Measurements from ENCODE around the gene CBARP. TPM values are rescaled to one million over a fixed set of nuclear protein-coding genes. Genes with fewer than 3 reads are reported as not detected.
A peak's percentile ranks its signal among the peaks of the same experiment; 100 is the strongest.
"Not testable (repeated sequence)": the region's sequence is repeated elsewhere in the genome, so short reads cannot be mapped to it uniquely, and the experiment has no call there.

The CBARP gene
- total RNA-seq, 1 donor from 2014 or later = 2.9 TPM

- H3K4me3 ChIP-seq (ENCODE audit: low read depth, low read length) = peak overlapping the region; percentile 86
- TF ChIP-seq CTCF (IDR thresholded peaks at IDR 0.05; ENCODE audit: insufficient read depth, low read length, severe bottlenecking) = no peak
- H3K36me3 ChIP-seq (ENCODE audit: control insufficient read depth, insufficient read depth, low read length) = peaks cover 16% of the 10 kb centered on the region
- H3K27me3 ChIP-seq (ENCODE audit: control insufficient read depth, insufficient read depth, low read length) = no peaks in the 10 kb centered on the region
- DNase-seq (ENCODE audit: low read depth) = no peak
- no peak for FAIRE-seq
Observed at GRCh38 chr19:1247748-1248138, 9.9 kb upstream of the CBARP start.

GRCh38 chr19:1246265-1247087 lies 8.7 kb upstream of the CBARP start:
- not testable (repeated sequence) for DNase-seq (ENCODE audit: low read depth); H3K27me3 ChIP-seq (ENCODE audit: control insufficient read depth, insufficient read depth, low read length); H3K4me3 ChIP-seq (ENCODE audit: low read depth, low read length)
- FAIRE-seq = peak; percentile 43
- H3K36me3 ChIP-seq (ENCODE audit: control insufficient read depth, insufficient read depth, low read length) = peaks cover 12% of the 10 kb centered on the region

- DNase-seq (ENCODE audit: low read depth) = no peak
- peaks cover 6% of the 10 kb centered on the region for H3K36me3 ChIP-seq (ENCODE audit: control insufficient read depth, insufficient read depth, low read length)
- H3K27me3 ChIP-seq (ENCODE audit: control insufficient read depth, insufficient read depth, low read length) = no peaks in the 10 kb centered on the region
- no peak for TF ChIP-seq CTCF (IDR thresholded peaks at IDR 0.05; ENCODE audit: insufficient read depth, low read length, severe bottlenecking)
- no peak for FAIRE-seq
- H3K4me3 ChIP-seq (ENCODE audit: low read depth, low read length) = no peak overlapping the region
Observed at GRCh38 chr19:1245494-1246264, 7.9 kb upstream of the CBARP start.

GRCh38 chr19:1244693-1245451 lies 7.1 kb upstream of the CBARP start:
- DNase-seq (ENCODE audit: low read depth) (no peak), FAIRE-seq (no peak)
- Histone ChIP-seq H3K36me3 (ENCODE audit: control insufficient read depth, insufficient read depth, low read length) (peaks cover 3% of the 10 kb centered on the region), H3K27me3 (ENCODE audit: control insufficient read depth, insufficient read depth, low read length) (no peaks in the 10 kb centered on the region), H3K4me3 (ENCODE audit: low read depth, low read length) (no peak overlapping the region)
- no peak for TF ChIP-seq CTCF (IDR thresholded peaks at IDR 0.05; ENCODE audit: insufficient read depth, low read length, severe bottlenecking)

- Histone ChIP-seq H3K36me3 (ENCODE audit: control insufficient read depth, insufficient read depth, low read length) (peaks cover 3% of the 10 kb centered on the region), H3K27me3 (ENCODE audit: control insufficient read depth, insufficient read depth, low read length) (no peaks in the 10 kb centered on the region), H3K4me3 (ENCODE audit: low read depth, low read length) (no peak overlapping the region)
- FAIRE-seq = no peak
- peak; percentile 57 for DNase-seq (ENCODE audit: low read depth)
- peak; percentile 100 for TF ChIP-seq CTCF (IDR thresholded peaks at IDR 0.05; ENCODE audit: insufficient read depth, low read length, severe bottlenecking)
Observed at GRCh38 chr19:1243768-1244692, 6.2 kb upstream of the CBARP start.
